Activated T-cell treated with anti-CD3 and anti-CD28 coated beads, Interleukin-2, amount 50 U/mL, for 1 hour (primary cell): ENCODE measurements around the gene NTRK1.
"Not testable (repeated sequence)": the region's sequence is repeated elsewhere in the genome, so short reads cannot be mapped to it uniquely, and the experiment has no call there.

Source experiments
- DNase-seq: peaks from one replicate; pipeline ENCODE4 v3.0.0-alpha.2; 2020

NTRK1 gene

DNA sequence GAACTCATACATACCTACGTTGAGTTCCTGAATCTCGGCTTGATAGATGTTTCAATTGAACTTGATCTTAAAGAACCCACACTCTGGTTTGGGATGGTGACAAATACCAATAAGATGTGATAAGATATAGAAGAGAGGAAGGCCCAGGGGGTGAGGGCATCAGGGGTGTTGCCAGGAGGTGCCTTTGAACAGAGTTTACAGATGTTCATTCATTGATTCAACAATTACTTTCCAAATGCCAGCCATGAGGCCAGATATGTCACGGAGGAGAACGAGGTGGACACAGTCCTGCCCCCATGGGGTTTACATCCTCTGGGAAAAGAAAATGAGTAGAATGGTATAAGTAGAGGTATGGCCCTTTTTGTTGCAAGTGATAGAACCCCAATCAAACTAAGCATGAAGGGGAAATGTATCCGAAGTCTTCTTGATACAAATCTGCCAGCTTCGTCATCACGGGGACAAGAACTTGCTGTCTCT lies 60.4 kb downstream of the NTRK1 start:
- no peak for DNase-seq

DNA sequence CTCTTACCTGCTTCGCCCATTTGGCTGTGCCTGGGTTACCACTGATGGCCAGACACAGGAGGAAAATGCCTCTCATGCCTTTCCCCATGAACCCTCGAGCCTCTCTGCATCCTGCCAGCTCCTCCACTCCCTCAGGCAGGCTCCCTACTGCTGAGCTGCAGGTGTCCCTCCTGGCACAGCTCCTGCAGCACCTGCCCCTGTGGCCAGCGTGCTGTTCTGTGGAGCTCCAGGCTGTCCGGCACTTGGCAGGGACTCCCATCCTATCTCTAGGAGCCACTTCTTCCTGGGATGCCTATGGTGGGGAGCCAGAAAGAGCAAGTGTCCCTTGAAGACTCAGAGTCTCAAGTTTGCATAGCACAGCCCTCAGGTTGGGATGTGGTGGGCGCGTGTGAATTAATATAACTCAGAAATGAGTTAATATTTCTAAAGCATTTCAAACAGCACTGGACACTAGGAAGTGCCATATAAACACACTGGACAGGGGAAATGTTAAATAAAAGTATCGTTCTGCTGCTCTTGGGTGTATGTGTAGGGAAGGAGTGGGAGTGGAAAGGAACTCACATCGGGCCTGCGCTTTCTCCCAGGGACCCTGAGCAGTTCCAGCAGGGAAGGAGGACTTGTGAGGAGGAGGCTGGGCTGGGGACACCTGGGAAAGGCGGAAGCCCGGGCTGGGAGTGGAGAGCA lies 62.5 kb downstream of the NTRK1 start:
- DNase-seq = no peak

DNA sequence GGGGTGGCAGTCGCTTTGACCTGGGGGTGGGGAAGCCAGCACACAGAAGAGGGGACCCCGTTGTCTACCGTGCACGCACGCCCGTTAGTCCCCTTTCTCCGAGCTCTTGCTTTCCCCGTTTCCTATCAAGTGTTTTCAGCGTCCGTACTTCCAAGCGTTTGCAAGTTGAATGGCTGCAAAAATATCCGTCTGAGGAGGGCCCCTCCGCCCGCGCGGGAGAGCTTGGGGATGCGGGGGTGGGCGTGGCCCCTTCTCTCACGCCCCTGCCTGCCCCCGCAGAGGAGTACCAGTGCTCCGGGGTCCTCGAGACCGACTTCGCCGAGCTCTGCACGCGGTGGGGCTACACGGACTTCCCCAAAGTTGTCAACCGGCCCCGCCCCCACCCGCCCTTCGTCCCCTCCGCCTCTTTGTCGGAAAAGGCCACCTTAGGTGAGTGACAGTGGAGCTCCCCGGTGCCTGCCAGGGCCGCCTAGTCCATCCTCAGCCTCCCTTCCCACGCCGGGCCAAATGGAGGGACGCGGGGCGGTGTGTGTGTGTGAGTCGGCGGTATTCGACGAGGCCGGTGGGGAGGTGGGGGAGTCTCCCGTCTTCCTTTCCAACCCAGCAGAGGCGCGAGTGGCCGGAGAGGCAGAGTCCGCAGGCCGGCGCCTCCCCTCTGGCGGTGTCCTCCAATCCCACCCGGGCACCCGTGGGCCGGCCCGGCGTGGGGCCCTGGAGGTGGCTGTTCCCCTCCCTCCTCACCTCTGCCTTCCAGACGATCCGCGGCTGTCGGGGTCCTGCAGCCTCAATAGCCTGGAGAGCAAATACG lies 63.2 kb downstream of the NTRK1 start:
- DNase-seq = no peak

DNA sequence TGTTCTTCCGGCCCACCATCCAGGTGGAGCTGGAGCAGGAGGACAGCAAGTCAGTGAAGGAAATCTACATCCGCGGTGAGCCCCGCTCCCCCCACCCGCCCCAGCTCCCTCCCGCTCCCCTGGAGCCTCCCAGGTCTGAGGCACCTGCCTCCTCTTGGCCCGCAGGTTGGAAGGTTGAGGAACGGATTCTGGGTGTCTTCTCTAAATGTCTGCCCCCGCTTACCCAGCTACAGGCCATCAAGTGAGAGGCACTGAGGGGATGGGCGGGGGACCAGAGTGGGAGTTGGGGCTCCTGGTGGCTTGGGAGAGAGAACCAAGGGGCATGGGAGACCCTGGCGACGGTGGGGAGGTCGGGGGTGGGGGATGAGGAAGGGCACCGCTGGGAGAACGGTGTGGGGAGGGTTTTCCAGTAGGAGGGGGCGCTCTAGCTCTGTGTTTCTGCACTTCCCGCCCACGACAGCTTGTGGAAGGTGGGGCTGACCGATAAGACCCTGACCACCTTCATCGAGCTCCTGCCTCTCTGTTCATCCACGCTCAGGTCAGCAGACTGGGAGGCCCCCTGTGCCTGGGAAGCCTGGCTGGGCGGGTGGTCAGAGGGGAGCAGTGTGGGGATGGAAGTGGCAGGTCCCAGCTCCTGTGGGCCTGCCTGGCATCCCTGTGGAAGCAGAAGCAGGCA lies 64.0 kb downstream of the NTRK1 start:
- DNase-seq = no peak

DNA sequence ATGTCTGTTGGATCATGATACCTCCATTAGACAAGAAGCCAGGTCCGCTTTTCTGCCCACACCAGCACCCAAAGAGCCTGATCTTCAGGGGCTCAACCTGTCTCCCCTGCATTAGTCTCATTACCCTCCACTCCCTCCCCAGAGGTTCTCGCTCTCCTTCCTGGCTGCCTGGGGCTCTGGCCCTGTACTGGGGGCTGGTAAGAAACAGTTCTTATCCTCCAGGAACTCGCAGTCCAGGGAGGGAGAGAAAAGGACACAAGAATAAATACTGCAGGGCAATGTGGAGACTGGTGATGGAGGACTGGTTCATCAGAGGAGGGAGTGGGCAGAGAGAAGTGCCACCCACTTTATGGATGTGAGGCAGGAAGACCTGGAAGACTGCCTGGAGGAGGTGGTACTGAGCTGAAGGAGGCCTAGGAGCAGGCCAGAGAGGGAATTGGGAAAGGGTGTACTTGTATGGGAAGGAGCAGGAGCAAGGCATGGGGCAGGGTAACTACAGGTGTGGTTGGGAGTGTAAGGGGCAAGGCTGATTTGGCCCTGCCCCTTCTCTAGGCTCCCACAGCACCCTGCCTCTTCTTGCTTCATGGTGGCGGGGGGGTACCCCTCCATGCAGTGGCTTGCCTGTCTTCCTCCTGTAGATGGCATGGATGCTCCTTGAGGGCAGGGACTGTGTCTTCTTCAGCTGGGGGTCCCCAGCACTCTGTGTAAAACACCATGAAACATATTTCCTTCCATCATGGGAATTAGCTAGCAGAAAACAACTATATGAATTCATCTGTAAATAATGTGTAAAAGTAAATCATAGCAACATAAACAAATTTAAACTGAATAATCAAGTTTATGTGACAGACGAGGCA lies 64.7 kb downstream of the NTRK1 start:
- DNase-seq = no peak

DNA sequence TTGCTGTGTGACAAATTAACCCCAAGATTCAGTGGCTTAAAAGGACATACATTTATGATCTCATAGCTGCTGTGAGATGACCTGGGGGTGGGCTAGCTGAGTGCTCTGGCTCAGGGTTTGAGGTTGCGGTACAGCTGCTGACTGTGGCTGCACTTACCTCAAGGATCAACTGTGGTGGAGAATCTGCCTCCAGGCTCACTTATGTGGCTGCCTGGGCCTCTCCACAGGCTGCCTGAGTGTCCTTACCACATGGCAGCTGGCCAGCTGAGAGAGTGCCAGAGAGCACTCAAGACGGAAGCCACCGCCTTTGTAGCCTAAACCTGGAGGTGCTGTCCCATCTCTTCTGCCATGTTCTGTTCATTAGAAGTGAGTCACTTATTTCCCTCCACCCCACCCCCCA lies 65.5 kb downstream of the NTRK1 start:
- no peak for DNase-seq

DNA sequence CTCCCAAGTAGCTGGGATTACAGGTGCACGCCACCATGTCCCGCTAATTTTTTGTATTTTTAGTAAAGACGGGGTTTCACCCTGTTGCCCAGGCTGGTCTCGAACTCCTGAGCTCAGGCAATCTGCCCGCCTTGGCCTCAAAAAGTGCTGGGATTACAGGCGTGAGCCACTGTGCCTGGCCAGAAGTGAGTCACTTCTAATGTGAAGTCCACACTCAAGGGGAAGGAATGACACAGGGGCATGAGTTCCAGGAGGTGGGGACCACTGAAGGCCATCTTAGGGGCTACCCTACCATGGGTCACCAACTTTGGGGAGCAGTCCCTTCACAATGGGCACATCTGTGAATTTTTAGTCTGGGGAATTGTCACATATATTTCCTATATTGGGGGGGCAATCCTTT lies 66.0 kb downstream of the NTRK1 start:
- not testable (repeated sequence) for DNase-seq

DNA sequence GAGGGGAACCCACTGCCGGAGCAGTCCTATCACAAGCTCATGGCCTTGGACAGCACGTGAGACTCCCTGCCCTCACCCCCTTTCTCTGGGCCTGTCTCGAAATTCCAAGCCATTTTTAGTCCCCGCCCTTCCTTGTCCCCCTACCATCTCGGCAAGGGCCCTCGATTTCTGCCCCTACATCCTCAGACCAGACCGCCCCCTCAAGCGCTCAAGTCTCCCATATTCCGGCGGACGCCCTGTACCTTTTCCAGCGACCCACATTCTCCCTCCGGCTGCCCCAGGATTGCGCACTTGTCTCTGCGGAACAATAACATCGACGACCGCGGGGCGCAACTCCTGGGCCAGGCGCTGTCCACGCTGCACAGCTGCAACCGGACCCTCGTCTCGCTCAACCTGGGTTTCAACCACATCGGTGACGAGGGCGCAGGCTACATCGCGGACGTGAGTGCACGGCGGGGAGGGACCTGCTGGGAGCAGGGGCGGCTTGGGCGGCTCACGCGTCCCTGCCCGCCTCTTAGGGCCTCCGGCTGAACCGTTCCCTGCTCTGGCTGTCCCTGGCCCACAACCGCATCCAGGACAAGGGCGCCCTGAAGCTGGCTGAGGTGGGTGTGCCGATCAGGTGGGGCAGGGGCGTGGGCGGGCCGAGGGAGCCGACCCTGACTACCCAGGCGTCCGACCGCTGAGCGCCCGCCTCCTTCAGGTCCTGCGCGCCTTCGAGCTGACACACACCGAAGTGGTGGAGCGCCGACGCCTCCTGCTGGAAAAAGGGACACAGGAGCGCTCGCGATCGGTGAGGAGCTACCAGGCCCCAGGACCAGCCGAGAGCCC lies 66.8 kb downstream of the NTRK1 start:
- DNase-seq = peak; percentile 71

DNA sequence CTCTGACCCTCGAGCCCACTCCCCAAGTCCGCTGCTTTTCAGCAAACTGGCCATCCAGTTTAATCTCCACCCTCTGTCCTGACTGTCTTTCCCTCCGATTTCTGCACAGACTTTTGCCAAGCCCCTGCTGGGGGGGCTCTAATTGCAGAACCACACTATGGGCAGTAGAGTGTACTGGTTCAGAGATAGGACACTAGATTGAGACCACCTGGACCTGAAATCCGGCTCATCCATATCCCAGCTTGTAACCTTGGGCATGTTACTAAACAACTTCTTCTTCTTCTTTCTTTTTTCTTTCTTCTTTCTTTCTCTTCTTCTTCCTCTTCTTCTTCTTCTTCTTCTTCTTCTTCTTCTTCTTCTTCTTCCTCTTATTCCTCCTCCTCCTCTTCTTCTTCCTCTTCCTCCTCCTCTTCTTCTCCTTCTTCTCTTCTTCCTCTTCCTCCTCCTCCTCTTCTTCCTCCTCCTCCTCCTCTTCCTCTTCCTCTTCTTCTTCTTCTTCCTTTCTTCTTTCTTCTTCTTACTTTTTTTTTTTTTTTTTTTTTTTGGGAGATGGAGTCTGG lies 67.5 kb downstream of the NTRK1 start:
- no peak for DNase-seq

DNA sequence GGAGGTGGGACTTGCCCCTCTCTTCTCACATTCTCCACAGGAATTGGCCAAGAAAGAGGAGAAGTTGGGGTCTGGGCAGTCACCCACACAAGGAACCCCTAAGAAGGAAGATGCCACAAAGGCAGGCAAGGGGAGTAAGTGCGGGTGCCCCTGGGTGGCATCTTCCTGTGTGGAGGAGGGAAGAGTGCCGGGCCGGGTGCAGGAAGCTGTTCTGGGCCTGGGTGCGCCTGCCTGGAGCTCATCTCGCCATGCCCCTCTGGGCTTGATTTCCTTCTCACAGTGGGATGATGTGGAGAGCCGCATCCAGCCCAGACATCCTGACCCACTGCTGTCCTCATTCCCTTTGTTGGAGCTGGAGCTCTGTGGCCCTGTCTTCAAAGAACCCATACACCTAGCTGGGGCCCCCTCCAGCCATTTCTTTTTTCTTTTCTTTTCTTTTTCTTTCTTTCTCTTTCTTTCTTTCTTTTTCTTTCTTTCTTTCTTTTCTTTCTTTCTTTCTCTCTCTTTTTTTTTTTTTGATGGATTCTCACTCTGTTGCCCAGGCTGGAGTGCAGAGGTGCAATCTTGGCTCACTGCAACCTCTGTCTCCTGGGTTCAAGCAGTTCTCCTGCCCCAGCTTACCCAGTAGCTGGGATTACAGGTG lies 69.1 kb downstream of the NTRK1 start:
- no peak for DNase-seq

DNA sequence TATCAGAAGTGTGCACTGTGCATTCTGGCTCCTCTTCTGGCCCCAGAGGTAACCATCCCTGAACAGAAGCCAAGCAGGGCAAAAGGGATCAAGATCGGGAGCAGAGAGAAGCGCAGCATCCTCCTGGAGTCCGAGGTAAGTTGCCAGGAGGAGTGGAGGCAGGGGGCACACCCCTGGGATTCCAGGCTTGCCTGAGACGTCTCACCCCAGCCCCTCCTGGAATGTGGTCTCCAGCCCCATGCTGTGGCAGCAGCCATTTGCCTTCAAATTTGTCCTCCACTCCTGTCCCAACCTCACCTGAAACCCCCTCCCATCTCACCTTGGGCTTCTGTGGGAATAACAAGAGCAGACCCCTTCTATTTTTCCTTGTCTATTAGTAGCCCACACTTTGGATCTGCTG lies 69.8 kb downstream of the NTRK1 start:
- DNase-seq = no peak
